ENCODE data around the gene MAPK14.
"Not testable (repeated sequence)": the region's sequence is repeated elsewhere in the genome, so short reads cannot be mapped to it uniquely, and the experiment has no call there.

The MAPK14 gene

DNA sequence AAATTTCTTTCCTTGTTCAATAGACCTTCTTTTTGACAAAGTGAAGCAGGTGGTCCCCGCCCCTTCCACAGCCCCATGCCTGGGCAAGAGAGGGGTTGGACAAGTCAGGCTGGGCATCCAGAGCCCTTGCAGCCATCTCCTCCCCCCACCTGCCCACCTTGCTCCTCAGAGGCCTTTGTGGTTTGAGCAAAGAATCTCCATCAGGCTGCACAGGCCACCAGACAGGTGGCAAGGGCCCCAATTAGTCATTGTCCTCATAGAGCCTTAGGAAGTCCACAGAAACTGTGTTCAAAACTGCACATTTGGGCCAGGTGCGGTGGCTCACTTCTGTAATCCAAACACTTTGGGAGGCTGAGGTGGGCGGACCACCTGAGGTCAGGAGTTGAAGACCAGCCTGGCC lies 101.2 kb downstream of the MAPK14 start:
- Histone ChIP-seq H3K9ac (ENCODE audit: low read length) (no peak overlapping the region), H3K9me2 (ENCODE audit: low read depth, low read length) (no peaks in the 10 kb centered on the region), H4K20me1 (ENCODE audit: insufficient read depth, low read length) (no peaks in the 10 kb centered on the region), H3K79me2 (ENCODE audit: insufficient read depth, low read length) (no peaks in the 10 kb centered on the region), H3K27me3 (ENCODE audit: insufficient read depth, low read length) (no peaks in the 10 kb centered on the region), H3F3A (ENCODE audit: insufficient read depth, low read length) (no peaks in the 10 kb centered on the region), H3K4me2 (ENCODE audit: low read length) (no peak overlapping the region), H3K4me1 (ENCODE audit: insufficient read depth, low read length, severe bottlenecking) (peaks cover 18% of the 10 kb centered on the region), H2AFZ (ENCODE audit: low read length) (no peak overlapping the region), H3K9me3 (ENCODE audit: low read length) (no peaks in the 10 kb centered on the region), H3K27ac (ENCODE audit: low read depth, low read length, poor library complexity, severe bottlenecking) (no peak overlapping the region), H3K4me3 (ENCODE audit: low read depth, low read length, poor library complexity, severe bottlenecking) (no peak overlapping the region), H3K36me3 (ENCODE audit: insufficient read depth, low read length) (no peaks in the 10 kb centered on the region)
- TF ChIP-seq EZH2 (IDR thresholded peaks at IDR 0.05; ENCODE audit: borderline replicate concordance, low read length): no peak
- TF ChIP-seq, protein P1, sequence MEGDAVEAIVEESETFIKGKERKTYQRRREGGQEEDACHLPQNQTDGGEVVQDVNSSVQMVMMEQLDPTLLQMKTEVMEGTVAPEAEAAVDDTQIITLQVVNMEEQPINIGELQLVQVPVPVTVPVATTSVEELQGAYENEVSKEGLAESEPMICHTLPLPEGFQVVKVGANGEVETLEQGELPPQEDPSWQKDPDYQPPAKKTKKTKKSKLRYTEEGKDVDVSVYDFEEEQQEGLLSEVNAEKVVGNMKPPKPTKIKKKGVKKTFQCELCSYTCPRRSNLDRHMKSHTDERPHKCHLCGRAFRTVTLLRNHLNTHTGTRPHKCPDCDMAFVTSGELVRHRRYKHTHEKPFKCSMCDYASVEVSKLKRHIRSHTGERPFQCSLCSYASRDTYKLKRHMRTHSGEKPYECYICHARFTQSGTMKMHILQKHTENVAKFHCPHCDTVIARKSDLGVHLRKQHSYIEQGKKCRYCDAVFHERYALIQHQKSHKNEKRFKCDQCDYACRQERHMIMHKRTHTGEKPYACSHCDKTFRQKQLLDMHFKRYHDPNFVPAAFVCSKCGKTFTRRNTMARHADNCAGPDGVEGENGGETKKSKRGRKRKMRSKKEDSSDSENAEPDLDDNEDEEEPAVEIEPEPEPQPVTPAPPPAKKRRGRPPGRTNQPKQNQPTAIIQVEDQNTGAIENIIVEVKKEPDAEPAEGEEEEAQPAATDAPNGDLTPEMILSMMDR (IDR thresholded peaks at IDR 0.05; ENCODE audit: low read length): no peak

DNA sequence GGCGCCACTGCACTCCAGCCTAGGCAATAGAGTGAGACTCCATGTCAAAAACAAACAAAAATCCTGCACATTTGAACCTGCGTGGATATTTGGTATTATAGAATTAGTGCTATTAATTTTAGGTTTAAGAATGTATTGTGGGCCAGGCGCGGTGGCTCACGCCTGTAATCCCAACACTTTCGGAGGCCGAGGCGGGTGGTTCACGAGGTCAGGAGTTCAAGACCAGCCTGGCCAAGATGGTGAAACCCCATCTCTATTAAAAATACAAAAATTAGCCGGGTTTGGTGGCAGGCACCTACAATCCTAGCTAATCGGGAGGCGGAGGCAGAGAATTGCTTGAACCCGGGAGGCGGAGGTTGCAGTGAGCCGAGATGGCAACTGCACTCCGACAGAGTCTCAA lies 101.7 kb downstream of the MAPK14 start:
- H3K9me3 ChIP-seq (ENCODE audit: low read length); H3K4me2 ChIP-seq (ENCODE audit: low read length); H3K27ac ChIP-seq (ENCODE audit: low read depth, low read length, poor library complexity, severe bottlenecking); H3K27me3 ChIP-seq (ENCODE audit: insufficient read depth, low read length); H3K9ac ChIP-seq (ENCODE audit: low read length); H3K36me3 ChIP-seq (ENCODE audit: insufficient read depth, low read length); H4K20me1 ChIP-seq (ENCODE audit: insufficient read depth, low read length); H3K4me3 ChIP-seq (ENCODE audit: low read depth, low read length, poor library complexity, severe bottlenecking); H3K79me2 ChIP-seq (ENCODE audit: insufficient read depth, low read length); H3F3A ChIP-seq (ENCODE audit: insufficient read depth, low read length); H2AFZ ChIP-seq (ENCODE audit: low read length); H3K9me2 ChIP-seq (ENCODE audit: low read depth, low read length): not testable (repeated sequence)
- peaks cover 18% of the 10 kb centered on the region for H3K4me1 ChIP-seq (ENCODE audit: insufficient read depth, low read length, severe bottlenecking)

DNA sequence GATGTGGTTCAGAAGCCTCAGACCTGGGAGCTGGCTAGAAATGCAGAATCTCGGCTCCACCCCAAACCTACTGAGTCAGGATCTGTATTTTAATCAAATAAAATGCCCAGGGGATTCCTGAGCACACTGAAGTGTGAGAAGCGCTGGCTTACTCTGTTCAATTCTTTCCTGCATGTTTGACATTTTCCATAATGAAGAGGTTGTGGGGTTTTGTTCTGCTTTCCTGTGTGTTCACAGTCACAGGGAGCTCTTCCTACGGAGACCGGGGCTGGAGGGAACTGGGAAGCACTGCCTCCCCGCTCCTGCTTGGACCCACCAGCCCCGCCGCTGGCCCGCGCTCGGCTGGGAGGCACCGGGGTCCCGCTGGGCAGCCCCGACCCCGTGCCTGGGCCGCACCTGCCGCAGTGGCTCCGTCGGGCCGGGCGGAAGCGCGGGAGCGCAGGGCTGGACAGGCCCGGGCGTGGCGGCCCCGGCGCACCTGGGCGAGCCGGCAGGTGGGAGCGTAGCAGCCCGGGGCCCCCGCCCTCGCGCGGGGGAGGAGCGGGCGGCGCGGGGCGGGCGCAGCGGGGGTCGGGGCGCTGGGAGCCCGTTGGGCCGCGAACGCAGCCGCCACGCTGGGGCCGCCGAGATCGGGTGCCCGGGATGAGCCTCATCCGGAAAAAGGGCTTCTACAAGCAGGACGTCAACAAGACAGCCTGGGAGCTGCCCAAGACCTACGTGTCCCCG lies 102.5 kb downstream of the MAPK14 start, which contains the start of gene MAPK13:
Gene MAPK13 (plus strand): TSS at position 573 of the 726 bp plus-strand sequence. CDS start 70 bp downstream, at position 643.
- no peaks in the 10 kb centered on the region for H3K27me3 ChIP-seq (ENCODE audit: insufficient read depth, low read length)
- H3K9me3 ChIP-seq (ENCODE audit: low read length): no peaks in the 10 kb centered on the region
- H3K9ac ChIP-seq (ENCODE audit: low read length): no peak within 1 kb of the TSS; the same call in 1 of the 2 replicates
- TF ChIP-seq, protein P1 (IDR thresholded peaks at IDR 0.05; ENCODE audit: low read length): no peak
- no peak for TF ChIP-seq EZH2 (IDR thresholded peaks at IDR 0.05; ENCODE audit: borderline replicate concordance, low read length)
- H3K9me2 ChIP-seq (ENCODE audit: low read depth, low read length): no peaks in the 10 kb centered on the region
- H3F3A ChIP-seq (ENCODE audit: insufficient read depth, low read length): no peaks in the 10 kb centered on the region
- H4K20me1 ChIP-seq (ENCODE audit: insufficient read depth, low read length): no peaks in the 10 kb centered on the region
- H3K4me3 ChIP-seq (ENCODE audit: low read depth, low read length, poor library complexity, severe bottlenecking): peak within 1 kb of the TSS; percentile 39
- H3K27ac ChIP-seq (ENCODE audit: low read depth, low read length, poor library complexity, severe bottlenecking): no peak within 1 kb of the TSS
- peaks cover 18% of the 10 kb centered on the region for H3K4me1 ChIP-seq (ENCODE audit: insufficient read depth, low read length, severe bottlenecking)
- peak within 1 kb of the TSS; percentile 57 for H3K4me2 ChIP-seq (ENCODE audit: low read length)
- H2AFZ ChIP-seq (ENCODE audit: low read length): no peak within 1 kb of the TSS
- no peaks in the 10 kb centered on the region for H3K36me3 ChIP-seq (ENCODE audit: insufficient read depth, low read length)
- no peaks in the 10 kb centered on the region for H3K79me2 ChIP-seq (ENCODE audit: insufficient read depth, low read length)
